ENCODE data around the gene GALNTL6.

DNA sequence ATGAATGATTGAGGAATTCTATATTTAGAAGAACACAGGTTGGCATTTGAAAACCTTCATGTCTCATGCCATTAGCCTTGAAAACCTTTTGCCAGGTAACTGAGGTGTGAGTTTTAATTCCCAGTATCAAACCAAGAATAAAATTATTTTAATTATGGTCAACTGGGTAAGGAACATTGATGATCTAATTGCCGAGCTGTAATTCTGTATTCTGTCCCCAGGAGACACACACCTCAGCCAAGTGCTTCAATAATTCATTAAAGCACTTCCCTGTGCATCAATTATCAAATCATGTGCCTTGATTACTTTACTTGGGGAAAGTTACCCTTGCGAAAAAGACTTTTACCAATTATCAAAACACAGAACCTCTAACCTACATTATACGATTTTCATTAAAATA, 1023.5 kb downstream of the GALNTL6 start:
- TF ChIP-seq POLR2AphosphoS5 (IDR thresholded peaks at IDR 0.05) (no peak), POLR2A (IDR thresholded peaks at IDR 0.05) (no peak), EP300 (IDR thresholded peaks at IDR 0.05) (no peak)
- TF ChIP-seq, protein P1, sequence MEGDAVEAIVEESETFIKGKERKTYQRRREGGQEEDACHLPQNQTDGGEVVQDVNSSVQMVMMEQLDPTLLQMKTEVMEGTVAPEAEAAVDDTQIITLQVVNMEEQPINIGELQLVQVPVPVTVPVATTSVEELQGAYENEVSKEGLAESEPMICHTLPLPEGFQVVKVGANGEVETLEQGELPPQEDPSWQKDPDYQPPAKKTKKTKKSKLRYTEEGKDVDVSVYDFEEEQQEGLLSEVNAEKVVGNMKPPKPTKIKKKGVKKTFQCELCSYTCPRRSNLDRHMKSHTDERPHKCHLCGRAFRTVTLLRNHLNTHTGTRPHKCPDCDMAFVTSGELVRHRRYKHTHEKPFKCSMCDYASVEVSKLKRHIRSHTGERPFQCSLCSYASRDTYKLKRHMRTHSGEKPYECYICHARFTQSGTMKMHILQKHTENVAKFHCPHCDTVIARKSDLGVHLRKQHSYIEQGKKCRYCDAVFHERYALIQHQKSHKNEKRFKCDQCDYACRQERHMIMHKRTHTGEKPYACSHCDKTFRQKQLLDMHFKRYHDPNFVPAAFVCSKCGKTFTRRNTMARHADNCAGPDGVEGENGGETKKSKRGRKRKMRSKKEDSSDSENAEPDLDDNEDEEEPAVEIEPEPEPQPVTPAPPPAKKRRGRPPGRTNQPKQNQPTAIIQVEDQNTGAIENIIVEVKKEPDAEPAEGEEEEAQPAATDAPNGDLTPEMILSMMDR (IDR thresholded peaks at IDR 0.05): no peak
